ENCODE data around the gene MACROD1.

DNA sequence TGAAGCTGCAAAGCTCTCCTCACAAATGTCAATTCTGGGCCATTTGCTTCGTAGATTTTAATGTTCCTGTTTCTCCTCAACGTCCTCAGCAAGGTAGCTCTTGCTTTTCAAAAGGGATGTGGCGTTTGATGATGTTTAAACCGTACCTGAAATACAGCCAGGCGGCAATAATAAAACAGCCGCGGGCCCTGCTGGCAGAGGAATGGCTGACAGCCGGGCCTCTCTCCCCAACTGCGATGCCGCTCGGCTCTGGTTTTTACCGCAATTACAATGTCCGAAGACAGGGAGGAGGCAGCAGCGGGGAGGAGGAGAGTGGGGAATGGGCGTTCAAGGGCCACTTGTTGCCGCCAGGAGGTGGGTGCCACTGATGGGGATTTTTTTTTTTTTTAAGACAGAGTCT lies 27.5 kb downstream of the MACROD1 start:
- TF ChIP-seq, protein P1, sequence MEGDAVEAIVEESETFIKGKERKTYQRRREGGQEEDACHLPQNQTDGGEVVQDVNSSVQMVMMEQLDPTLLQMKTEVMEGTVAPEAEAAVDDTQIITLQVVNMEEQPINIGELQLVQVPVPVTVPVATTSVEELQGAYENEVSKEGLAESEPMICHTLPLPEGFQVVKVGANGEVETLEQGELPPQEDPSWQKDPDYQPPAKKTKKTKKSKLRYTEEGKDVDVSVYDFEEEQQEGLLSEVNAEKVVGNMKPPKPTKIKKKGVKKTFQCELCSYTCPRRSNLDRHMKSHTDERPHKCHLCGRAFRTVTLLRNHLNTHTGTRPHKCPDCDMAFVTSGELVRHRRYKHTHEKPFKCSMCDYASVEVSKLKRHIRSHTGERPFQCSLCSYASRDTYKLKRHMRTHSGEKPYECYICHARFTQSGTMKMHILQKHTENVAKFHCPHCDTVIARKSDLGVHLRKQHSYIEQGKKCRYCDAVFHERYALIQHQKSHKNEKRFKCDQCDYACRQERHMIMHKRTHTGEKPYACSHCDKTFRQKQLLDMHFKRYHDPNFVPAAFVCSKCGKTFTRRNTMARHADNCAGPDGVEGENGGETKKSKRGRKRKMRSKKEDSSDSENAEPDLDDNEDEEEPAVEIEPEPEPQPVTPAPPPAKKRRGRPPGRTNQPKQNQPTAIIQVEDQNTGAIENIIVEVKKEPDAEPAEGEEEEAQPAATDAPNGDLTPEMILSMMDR (IDR thresholded peaks at IDR 0.05): no peak
- TF ChIP-seq POLR2AphosphoS5 (IDR thresholded peaks at IDR 0.05): peak in 1 of 4 donors; percentile 5
- no peak for TF ChIP-seq POLR2A (IDR thresholded peaks at IDR 0.05)
- TF ChIP-seq EP300 (IDR thresholded peaks at IDR 0.05): no peak
